Esophagus muscularis mucosa (tissue), 4 donors: ENCODE measurements around the gene PRDM16. TPM values are rescaled to one million over a fixed set of nuclear protein-coding genes. Genes with fewer than 3 reads are reported as not detected.

ENCODE experiments used
- DNase-seq: peaks from one replicate; pipeline ENCODE4 v3.0.0-alpha.2; 2017; ENCODE audit errors: extremely low spot score
- H3K27ac ChIP-seq, 4 donors: fragments of 200-600 bp; sonication (generic); replicated peaks in 1 of 4; 1 replicate in 3 of 4; 2 replicates in 1 of 4; pipeline ENCODE4 v1.5.1; 2016 to 2019; ENCODE audit warnings: mild to moderate bottlenecking in 1 of 4
- H3K27me3 ChIP-seq, 4 donors: fragments of 200-600 bp; sonication (generic); one replicate each; pipeline versions ENCODE4 v1.5.1 to v1.6.0; 2016 to 2019
- H3K36me3 ChIP-seq, 4 donors: fragments of 200-600 bp; sonication (generic); one replicate each; pipeline ENCODE4 v1.5.1; 2016 to 2019
- H3K4me1 ChIP-seq, 4 donors: fragments of 200-600 bp; sonication (generic); one replicate each; pipeline ENCODE4 v1.5.1; 2016 to 2019
- H3K4me3 ChIP-seq, 4 donors: fragments of 200-600 bp; sonication (generic); 1 replicate in 2 of 4; 2 replicates in 2 of 4; pipeline ENCODE4 v1.5.1; 2016 to 2019; ENCODE audit warnings: mild to moderate bottlenecking in 4 of 4, moderate library complexity in 1 of 4
- H3K9me3 ChIP-seq, 4 donors: fragments of 200-600 bp; sonication (generic); 1 replicate in 3 of 4; 2 replicates in 1 of 4; pipeline ENCODE4 v1.5.1; 2016 to 2019
- EP300 ChIP-seq: sonication (generic); formaldehyde crosslinking; IDR thresholded peaks from one replicate; pipeline ENCODE4 v1.6.1; 2017; ENCODE audit warnings: antibody characterized with exemption
- POLR2A ChIP-seq: fragments of 450-650 bp; IDR thresholded peaks from one replicate; pipeline ENCODE4 v1.6.1; 2017; ENCODE audit warnings: antibody characterized with exemption, moderate library complexity, mild to moderate bottlenecking, low read depth
- POLR2AphosphoS5 ChIP-seq, 2 donors: sonication (generic); formaldehyde crosslinking; IDR thresholded peaks; one replicate each; pipeline ENCODE4 v1.6.1; 2017; ENCODE audit warnings: antibody characterized with exemption in 2 of 2
- whole genome bisulfite sequencing: methylation state at CpG from one replicate; pipeline ENCODE4 v1.1.5; 2018; 5-methylcytosine and 5-hydroxymethylcytosine counted together
- intact Hi-C: fragments of 100-400 bp; cut with DNase I; formaldehyde crosslinking; loops from one replicate; pipeline ENCODE4 v1.15.1; 2023
- total RNA-seq, 4 donors: library from RNA; depleted of rRNA; stranded (reverse); fragments of >200 nt; gene quantifications; one replicate each; pipeline versions ENCODE4 v1.1.0 to v1.2.1, GENCODE V29; 2016
- TF ChIP-seq, protein P1 (sequence below), 3 experiments: fragments of 200-600 bp in 2 of 3; fragments of 450-650 bp in 1 of 3; sonication (generic) in 2 of 3; IDR thresholded peaks; one replicate each; pipeline ENCODE4 v1.5.1; 2017 to 2019; ENCODE audit warnings: antibody characterized with exemption in 3 of 3, mild to moderate bottlenecking in 2 of 3, moderate library complexity in 1 of 3

The PRDM16 gene
- total RNA-seq, 4 donors from 2014 or later = 1.2 to 4.4 (median 2.2) TPM

GRCh38 chr1:3293563-3294080 is 224.6 kb downstream of the PRDM16 start:
- Histone ChIP-seq H3K27ac (no peak overlapping the region), H3K4me3 (no peak overlapping the region), H3K36me3 (no peaks in the 10 kb centered on the region), H3K9me3 (no peaks in the 10 kb centered on the region), H3K4me1 (peaks cover 0 to 8% (median 0%) of the 10 kb centered on the region in 4 donors), H3K27me3 (peaks cover 0 to 71% (median 0%) of the 10 kb centered on the region in 4 donors)
- no peak for DNase-seq
- WGBS = 71% methylated on average over 11 of the region's 23 CpGs
- intact Hi-C loops = no loop called here
- TF ChIP-seq, protein P1, sequence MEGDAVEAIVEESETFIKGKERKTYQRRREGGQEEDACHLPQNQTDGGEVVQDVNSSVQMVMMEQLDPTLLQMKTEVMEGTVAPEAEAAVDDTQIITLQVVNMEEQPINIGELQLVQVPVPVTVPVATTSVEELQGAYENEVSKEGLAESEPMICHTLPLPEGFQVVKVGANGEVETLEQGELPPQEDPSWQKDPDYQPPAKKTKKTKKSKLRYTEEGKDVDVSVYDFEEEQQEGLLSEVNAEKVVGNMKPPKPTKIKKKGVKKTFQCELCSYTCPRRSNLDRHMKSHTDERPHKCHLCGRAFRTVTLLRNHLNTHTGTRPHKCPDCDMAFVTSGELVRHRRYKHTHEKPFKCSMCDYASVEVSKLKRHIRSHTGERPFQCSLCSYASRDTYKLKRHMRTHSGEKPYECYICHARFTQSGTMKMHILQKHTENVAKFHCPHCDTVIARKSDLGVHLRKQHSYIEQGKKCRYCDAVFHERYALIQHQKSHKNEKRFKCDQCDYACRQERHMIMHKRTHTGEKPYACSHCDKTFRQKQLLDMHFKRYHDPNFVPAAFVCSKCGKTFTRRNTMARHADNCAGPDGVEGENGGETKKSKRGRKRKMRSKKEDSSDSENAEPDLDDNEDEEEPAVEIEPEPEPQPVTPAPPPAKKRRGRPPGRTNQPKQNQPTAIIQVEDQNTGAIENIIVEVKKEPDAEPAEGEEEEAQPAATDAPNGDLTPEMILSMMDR (IDR thresholded peaks at IDR 0.05) = no peak
- TF ChIP-seq POLR2A (no peak), POLR2AphosphoS5 (IDR thresholded peaks at IDR 0.05) (no peak)

- H3K27me3 ChIP-seq = peaks cover 0 to 62% (median 0%) of the 10 kb centered on the region in 4 donors
- peaks cover 0 to 8% (median 0%) of the 10 kb centered on the region in 4 donors for H3K4me1 ChIP-seq
- H3K4me3 ChIP-seq = no peak overlapping the region
- WGBS = 85% methylated on average over 13 of the region's 13 CpGs
- H3K27ac ChIP-seq = no peak overlapping the region
- H3K36me3 ChIP-seq = no peaks in the 10 kb centered on the region
- H3K9me3 ChIP-seq = no peaks in the 10 kb centered on the region
- no peak for TF ChIP-seq POLR2AphosphoS5 (IDR thresholded peaks at IDR 0.05)
- intact Hi-C loops = no loop called here
- DNase-seq = no peak
These were observed 225.4 kb downstream of the PRDM16 start for GRCh38 chr1:3294450-3294849.

GRCh38 chr1:3295846-3296245 is 226.8 kb downstream of the PRDM16 start:
- no peak for TF ChIP-seq EP300
- TF ChIP-seq, protein P1 (IDR thresholded peaks at IDR 0.05) = no peak
- TF ChIP-seq POLR2A = no peak
- no peak for TF ChIP-seq POLR2AphosphoS5 (IDR thresholded peaks at IDR 0.05)
- no peaks in the 10 kb centered on the region for H3K36me3 ChIP-seq
- no peak overlapping the region for H3K4me3 ChIP-seq
- no peak overlapping the region for H3K27ac ChIP-seq
- H3K4me1 ChIP-seq = peaks cover 0 to 8% (median 0%) of the 10 kb centered on the region in 4 donors
- H3K9me3 ChIP-seq = no peaks in the 10 kb centered on the region
- WGBS = 100% methylated on average over 1 of the region's 12 CpGs
- DNase-seq = no peak
- H3K27me3 ChIP-seq = peaks cover 0 to 55% (median 0%) of the 10 kb centered on the region in 4 donors
- intact Hi-C loops = no loop called here

- no peaks in the 10 kb centered on the region for H3K36me3 ChIP-seq
- TF ChIP-seq POLR2A (no peak), EP300 (no peak), POLR2AphosphoS5 (IDR thresholded peaks at IDR 0.05) (no peak)
- TF ChIP-seq, protein P1 (IDR thresholded peaks at IDR 0.05) = no peak
- no peak overlapping the region for H3K4me3 ChIP-seq
- peaks cover 0 to 53% (median 0%) of the 10 kb centered on the region in 4 donors for H3K27me3 ChIP-seq
- intact Hi-C loops = no loop called here
- peaks cover 0 to 8% (median 0%) of the 10 kb centered on the region in 4 donors for H3K4me1 ChIP-seq
- no peak overlapping the region for H3K27ac ChIP-seq
- no peak for DNase-seq
- 61% methylated on average over 10 of the region's 11 CpGs for WGBS
- H3K9me3 ChIP-seq = no peaks in the 10 kb centered on the region
These were observed 227.3 kb downstream of the PRDM16 start for GRCh38 chr1:3296326-3296725.

GRCh38 chr1:3296826-3297225 is 227.8 kb downstream of the PRDM16 start:
- peaks cover 0 to 4% (median 2%) of the 10 kb centered on the region in 4 donors for H3K9me3 ChIP-seq
- H3K4me1 ChIP-seq = peaks cover 0 to 4% (median 0%) of the 10 kb centered on the region in 4 donors
- WGBS = 89% methylated on average over 16 of the region's 16 CpGs
- intact Hi-C loops = no loop called here
- no peak overlapping the region for H3K27ac ChIP-seq
- H3K36me3 ChIP-seq = no peaks in the 10 kb centered on the region
- TF ChIP-seq, protein P1 (IDR thresholded peaks at IDR 0.05) = no peak
- TF ChIP-seq EP300 = no peak
- TF ChIP-seq POLR2A = no peak
- no peak for TF ChIP-seq POLR2AphosphoS5 (IDR thresholded peaks at IDR 0.05)
- H3K27me3 ChIP-seq = peaks cover 0 to 48% (median 0%) of the 10 kb centered on the region in 4 donors
- H3K4me3 ChIP-seq = no peak overlapping the region
- no peak for DNase-seq
